BJ (cell line): ENCODE data around the gene MOG. TPM values are rescaled to one million over a fixed set of nuclear protein-coding genes. Genes with fewer than 3 reads are reported as not detected.

Source experiments
- CTCF ChIA-PET: fragments of 350-600 bp; formaldehyde crosslinking; extraction: SDS; loops from one replicate; lab custom pipeline; 2021; ENCODE audit warnings: antibody characterized with exemption, inconsistent platforms; lab: Yijun Ruan, JAX
- POLR2A ChIA-PET: fragments of 300-600 bp; sonication (Branson Sonifier 250); formaldehyde crosslinking; extraction: SDS; loops from one replicate; lab custom pipeline; 2021; ENCODE audit warnings: antibody characterized with exemption; lab: Charles Lee
- DNase-seq: peaks from one replicate; pipeline ENCODE4 v3.0.0-alpha.2; 2011; ENCODE audit warnings: low read depth
- H3K27me3 ChIP-seq: 2 replicates; pipeline ENCODE4 v1.6.0; 2011; ENCODE audit warnings: low read length; ENCODE audit not compliant: control insufficient read depth, insufficient read depth
- H3K36me3 ChIP-seq: 2 replicates; pipeline ENCODE4 v1.5.1; 2011; ENCODE audit warnings: low read length; ENCODE audit not compliant: control insufficient read depth, insufficient read depth
- H3K4me3 ChIP-seq: 2 replicates; pipeline ENCODE4 v1.5.1; 2011; ENCODE audit warnings: low read depth, mild to moderate bottlenecking, control low read depth, low read length
- polyA plus RNA-seq: library from polyadenylated mRNA; depleted of rRNA; stranded (reverse); fragments of >200 nt; gene quantifications from 2 replicates; pipeline ENCODE4 v1.2.3, GENCODE V29; 2011
- TF ChIP-seq, protein P1 (sequence below): IDR thresholded peaks from 2 replicates; pipeline ENCODE4 v1.5.1; 2011; ENCODE audit warnings: low read depth, mild to moderate bottlenecking, control low read depth, inconsistent platforms, low read length, moderate library complexity; ENCODE audit not compliant: insufficient read depth

The MOG gene
- polyA plus RNA-seq, 1 experiment: not detected

GRCh38 chr6:29637247-29637646 lies 19.6 kb upstream of the MOG start:
- CTCF ChIA-PET: interaction anchor here (6.9 kb wide), 1 partner anchor 15 kb away, joined by 81 read pairs; no protein-coding TSS in a partner anchor
- Histone ChIP-seq H3K36me3 (no peaks in the 10 kb centered on the region), H3K4me3 (no peak overlapping the region), H3K27me3 (no peaks in the 10 kb centered on the region; the same call in 1 of the 2 replicates)
- POLR2A ChIA-PET: no interaction called here
- DNase-seq: no peak
- TF ChIP-seq, protein P1, sequence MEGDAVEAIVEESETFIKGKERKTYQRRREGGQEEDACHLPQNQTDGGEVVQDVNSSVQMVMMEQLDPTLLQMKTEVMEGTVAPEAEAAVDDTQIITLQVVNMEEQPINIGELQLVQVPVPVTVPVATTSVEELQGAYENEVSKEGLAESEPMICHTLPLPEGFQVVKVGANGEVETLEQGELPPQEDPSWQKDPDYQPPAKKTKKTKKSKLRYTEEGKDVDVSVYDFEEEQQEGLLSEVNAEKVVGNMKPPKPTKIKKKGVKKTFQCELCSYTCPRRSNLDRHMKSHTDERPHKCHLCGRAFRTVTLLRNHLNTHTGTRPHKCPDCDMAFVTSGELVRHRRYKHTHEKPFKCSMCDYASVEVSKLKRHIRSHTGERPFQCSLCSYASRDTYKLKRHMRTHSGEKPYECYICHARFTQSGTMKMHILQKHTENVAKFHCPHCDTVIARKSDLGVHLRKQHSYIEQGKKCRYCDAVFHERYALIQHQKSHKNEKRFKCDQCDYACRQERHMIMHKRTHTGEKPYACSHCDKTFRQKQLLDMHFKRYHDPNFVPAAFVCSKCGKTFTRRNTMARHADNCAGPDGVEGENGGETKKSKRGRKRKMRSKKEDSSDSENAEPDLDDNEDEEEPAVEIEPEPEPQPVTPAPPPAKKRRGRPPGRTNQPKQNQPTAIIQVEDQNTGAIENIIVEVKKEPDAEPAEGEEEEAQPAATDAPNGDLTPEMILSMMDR: no peak

- TF ChIP-seq, protein P1: no peak
- CTCF ChIA-PET: interaction anchor here (1.0 to 6.9 kb wide), 4 partner anchors 11 to 61 kb away, joined by 3 to 81 read pairs (median 4); no protein-coding TSS in a partner anchor
- Histone ChIP-seq H3K4me3 (no peak overlapping the region), H3K36me3 (no peaks in the 10 kb centered on the region), H3K27me3 (0 out of 2 replicates have a peak, but pooled peaks cover 2% of the 10 kb centered on the region)
- no peak for DNase-seq
- POLR2A ChIA-PET: no interaction called here
Measured at GRCh38 chr6:29641430-29642148, 15.3 kb upstream of the MOG start.

GRCh38 chr6:29647927-29648642 lies 8.8 kb upstream of the MOG start:
- no peak overlapping the region for H3K4me3 ChIP-seq
- TF ChIP-seq, protein P1: peak; percentile 79
- CTCF ChIA-PET: interaction anchor here (0.6 to 4.9 kb wide), 14 partner anchors 9 to 1409 kb away, joined by 3 to 34 read pairs (median 5); partner anchors contain the start of genes GABBR1 and MOG
- H3K36me3 ChIP-seq: no peaks in the 10 kb centered on the region
- H3K27me3 ChIP-seq: no peaks in the 10 kb centered on the region
- no peak for DNase-seq
- POLR2A ChIA-PET: interaction anchor here (0.6 kb wide), 1 partner anchor 15 kb away, joined by 4 read pairs; the partner anchor contains the start of gene GABBR1

GRCh38 chr6:29649701-29650673 lies 6.9 kb upstream of the MOG start:
- CTCF ChIA-PET: interaction anchor here (0.6 to 6.8 kb wide), 36 partner anchors 8 to 1173 kb away, joined by 3 to 147 read pairs (median 4); partner anchors contain the start of genes GABBR1 and MOG

More at GRCh38 chr6:29649701-29650673, 6.9 kb upstream of the MOG start:
- TF ChIP-seq, protein P1: peak; percentile 94
- POLR2A ChIA-PET: interaction anchor here (0.6 to 1.0 kb wide), 2 partner anchors 17 to 646 kb away, joined by 3 to 6 read pairs; partner anchors contain the start of gene GABBR1
- peak; percentile 63 for DNase-seq
- H3K36me3 ChIP-seq: no peaks in the 10 kb centered on the region
- H3K4me3 ChIP-seq: peak overlapping the region; percentile 35
- peaks cover 3% of the 10 kb centered on the region; the same call in 1 of the 2 replicates for H3K27me3 ChIP-seq
